Adrenal gland (tissue), 5 donors: ENCODE results near the gene TRPM8.

Experiments
- POLR2A ChIP-seq, 2 donors: fragments of 450-650 bp; IDR thresholded peaks; one replicate each; pipeline ENCODE4 v1.6.1; 2017; ENCODE audit warnings: antibody characterized with exemption in 2 of 2, mild to moderate bottlenecking in 2 of 2, moderate library complexity in 1 of 2
- TF ChIP-seq, protein P1 (sequence below), 6 experiments: fragments of 450-650 bp in 4 of 6; fragments of 200-600 bp in 2 of 6; sonication (generic) in 1 of 6; IDR thresholded peaks; 1 replicate in 5 of 6; 2 replicates in 1 of 6; pipeline versions ENCODE4 v1.5.1 to v1.8.0; 2016 to 2021; ENCODE audit warnings: antibody characterized with exemption in 6 of 6, mild to moderate bottlenecking in 2 of 6, moderate library complexity in 1 of 6
- donor health status: DM: no; HTN: no; CAD: no.

DNA sequence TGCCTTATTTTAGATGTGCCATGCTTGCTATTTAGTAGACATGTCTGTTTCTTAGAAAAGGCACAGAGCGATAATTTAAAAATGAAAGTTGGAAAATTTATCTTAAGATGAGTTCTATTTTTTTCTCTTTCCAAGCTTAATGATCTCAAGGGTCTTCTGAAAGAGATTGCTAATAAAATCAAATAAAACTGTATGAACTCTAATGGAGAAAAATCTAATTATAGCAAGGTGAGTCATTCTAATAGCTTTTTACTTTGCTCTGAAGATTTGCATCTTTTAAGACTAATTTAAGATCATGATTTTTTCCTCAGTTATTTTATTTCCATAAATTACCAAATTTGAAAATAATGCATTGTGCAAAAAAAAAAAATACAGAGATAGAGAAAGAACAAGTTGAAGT lies 97.3 kb downstream of the TRPM8 start:
- TF ChIP-seq, protein P1, sequence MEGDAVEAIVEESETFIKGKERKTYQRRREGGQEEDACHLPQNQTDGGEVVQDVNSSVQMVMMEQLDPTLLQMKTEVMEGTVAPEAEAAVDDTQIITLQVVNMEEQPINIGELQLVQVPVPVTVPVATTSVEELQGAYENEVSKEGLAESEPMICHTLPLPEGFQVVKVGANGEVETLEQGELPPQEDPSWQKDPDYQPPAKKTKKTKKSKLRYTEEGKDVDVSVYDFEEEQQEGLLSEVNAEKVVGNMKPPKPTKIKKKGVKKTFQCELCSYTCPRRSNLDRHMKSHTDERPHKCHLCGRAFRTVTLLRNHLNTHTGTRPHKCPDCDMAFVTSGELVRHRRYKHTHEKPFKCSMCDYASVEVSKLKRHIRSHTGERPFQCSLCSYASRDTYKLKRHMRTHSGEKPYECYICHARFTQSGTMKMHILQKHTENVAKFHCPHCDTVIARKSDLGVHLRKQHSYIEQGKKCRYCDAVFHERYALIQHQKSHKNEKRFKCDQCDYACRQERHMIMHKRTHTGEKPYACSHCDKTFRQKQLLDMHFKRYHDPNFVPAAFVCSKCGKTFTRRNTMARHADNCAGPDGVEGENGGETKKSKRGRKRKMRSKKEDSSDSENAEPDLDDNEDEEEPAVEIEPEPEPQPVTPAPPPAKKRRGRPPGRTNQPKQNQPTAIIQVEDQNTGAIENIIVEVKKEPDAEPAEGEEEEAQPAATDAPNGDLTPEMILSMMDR (IDR thresholded peaks at IDR 0.05), result no peak
- TF ChIP-seq POLR2A (IDR thresholded peaks at IDR 0.05), result no peak
